Sigmoid colon (tissue), 4 donors: ENCODE data around the gene MPO.

ENCODE experiments used
- EP300 ChIP-seq, 4 donors: sonication (generic); formaldehyde crosslinking; IDR thresholded peaks; one replicate each; pipeline ENCODE4 v1.6.1; 2017; ENCODE audit warnings: antibody characterized with exemption in 4 of 4
- POLR2A ChIP-seq, 2 donors: fragments of 450-650 bp; IDR thresholded peaks; one replicate each; pipeline ENCODE4 v1.6.1; 2016; ENCODE audit warnings: antibody characterized with exemption in 2 of 2, mild to moderate bottlenecking in 2 of 2, moderate library complexity in 2 of 2
- POLR2AphosphoS5 ChIP-seq, 4 donors: sonication (generic); formaldehyde crosslinking; IDR thresholded peaks; one replicate each; pipeline ENCODE4 v1.6.1; 2017; ENCODE audit warnings: antibody characterized with exemption in 4 of 4
- TF ChIP-seq, protein P1 (sequence below), 4 experiments: fragments of 450-650 bp in 3 of 4; fragments of 200-600 bp in 1 of 4; IDR thresholded peaks; one replicate each; pipeline ENCODE4 v1.5.1; 2016 to 2019; ENCODE audit warnings: antibody characterized with exemption in 4 of 4, mild to moderate bottlenecking in 3 of 4, moderate library complexity in 2 of 4

DNA sequence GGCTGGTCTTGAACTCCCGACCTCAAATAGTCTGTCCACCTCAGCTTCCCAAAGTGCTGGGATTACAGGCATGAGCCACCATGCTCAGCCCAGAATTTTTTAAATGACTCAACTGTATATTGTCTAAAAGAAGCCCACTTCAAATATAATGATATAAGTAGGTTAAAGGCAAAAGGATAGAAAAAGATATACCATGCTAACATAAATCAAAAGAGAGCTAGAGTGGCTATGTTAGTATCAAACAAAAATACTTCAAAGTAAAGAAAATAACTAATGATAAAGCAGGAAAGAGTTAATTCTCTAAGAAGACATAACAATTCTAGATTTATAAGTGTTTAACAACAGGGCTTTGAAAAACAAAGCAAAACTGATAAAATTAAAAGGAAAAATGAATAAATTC is 13.3 kb upstream of the MPO start:
- TF ChIP-seq POLR2AphosphoS5 (IDR thresholded peaks at IDR 0.05) = no peak
- TF ChIP-seq POLR2A (IDR thresholded peaks at IDR 0.05) = no peak
- TF ChIP-seq, protein P1, sequence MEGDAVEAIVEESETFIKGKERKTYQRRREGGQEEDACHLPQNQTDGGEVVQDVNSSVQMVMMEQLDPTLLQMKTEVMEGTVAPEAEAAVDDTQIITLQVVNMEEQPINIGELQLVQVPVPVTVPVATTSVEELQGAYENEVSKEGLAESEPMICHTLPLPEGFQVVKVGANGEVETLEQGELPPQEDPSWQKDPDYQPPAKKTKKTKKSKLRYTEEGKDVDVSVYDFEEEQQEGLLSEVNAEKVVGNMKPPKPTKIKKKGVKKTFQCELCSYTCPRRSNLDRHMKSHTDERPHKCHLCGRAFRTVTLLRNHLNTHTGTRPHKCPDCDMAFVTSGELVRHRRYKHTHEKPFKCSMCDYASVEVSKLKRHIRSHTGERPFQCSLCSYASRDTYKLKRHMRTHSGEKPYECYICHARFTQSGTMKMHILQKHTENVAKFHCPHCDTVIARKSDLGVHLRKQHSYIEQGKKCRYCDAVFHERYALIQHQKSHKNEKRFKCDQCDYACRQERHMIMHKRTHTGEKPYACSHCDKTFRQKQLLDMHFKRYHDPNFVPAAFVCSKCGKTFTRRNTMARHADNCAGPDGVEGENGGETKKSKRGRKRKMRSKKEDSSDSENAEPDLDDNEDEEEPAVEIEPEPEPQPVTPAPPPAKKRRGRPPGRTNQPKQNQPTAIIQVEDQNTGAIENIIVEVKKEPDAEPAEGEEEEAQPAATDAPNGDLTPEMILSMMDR (IDR thresholded peaks at IDR 0.05) = no peak
- no peak for TF ChIP-seq EP300 (IDR thresholded peaks at IDR 0.05)
